Epithelial cell of proximal tubule (primary cell): ENCODE data around the gene UBE2N. TPM values are rescaled to one million over a fixed set of nuclear protein-coding genes. Genes with fewer than 3 reads are reported as not detected.

Source experiments
- DNase-seq: peaks from one replicate; pipeline ENCODE4 v3.0.0-alpha.2; 2011; ENCODE audit warnings: low read depth
- H3K4me3 ChIP-seq: 2 replicates; pipeline ENCODE4 v1.5.1; 2011; ENCODE audit warnings: low read depth, mild to moderate bottlenecking, low read length
- total RNA-seq: library from RNA; depleted of rRNA; stranded (reverse); fragments of >200 nt; gene quantifications from 2 replicates; pipeline ENCODE4 v1.2.3, GENCODE V29; 2015
- TF ChIP-seq, protein P1 (sequence below): conservative IDR thresholded peaks from 2 replicates; pipeline ENCODE4 v1.5.1; 2012; ENCODE audit warnings: low read depth, mild to moderate bottlenecking, low read length

Gene UBE2N
- total RNA-seq, 1 donor from 2014 or later, result 127 TPM

- no peak overlapping the region for H3K4me3 ChIP-seq
- TF ChIP-seq, protein P1, sequence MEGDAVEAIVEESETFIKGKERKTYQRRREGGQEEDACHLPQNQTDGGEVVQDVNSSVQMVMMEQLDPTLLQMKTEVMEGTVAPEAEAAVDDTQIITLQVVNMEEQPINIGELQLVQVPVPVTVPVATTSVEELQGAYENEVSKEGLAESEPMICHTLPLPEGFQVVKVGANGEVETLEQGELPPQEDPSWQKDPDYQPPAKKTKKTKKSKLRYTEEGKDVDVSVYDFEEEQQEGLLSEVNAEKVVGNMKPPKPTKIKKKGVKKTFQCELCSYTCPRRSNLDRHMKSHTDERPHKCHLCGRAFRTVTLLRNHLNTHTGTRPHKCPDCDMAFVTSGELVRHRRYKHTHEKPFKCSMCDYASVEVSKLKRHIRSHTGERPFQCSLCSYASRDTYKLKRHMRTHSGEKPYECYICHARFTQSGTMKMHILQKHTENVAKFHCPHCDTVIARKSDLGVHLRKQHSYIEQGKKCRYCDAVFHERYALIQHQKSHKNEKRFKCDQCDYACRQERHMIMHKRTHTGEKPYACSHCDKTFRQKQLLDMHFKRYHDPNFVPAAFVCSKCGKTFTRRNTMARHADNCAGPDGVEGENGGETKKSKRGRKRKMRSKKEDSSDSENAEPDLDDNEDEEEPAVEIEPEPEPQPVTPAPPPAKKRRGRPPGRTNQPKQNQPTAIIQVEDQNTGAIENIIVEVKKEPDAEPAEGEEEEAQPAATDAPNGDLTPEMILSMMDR, result no peak
- DNase-seq, result no peak
Observed at GRCh38 chr12:93358821-93359220, 82.9 kb downstream of the UBE2N start.

DNA sequence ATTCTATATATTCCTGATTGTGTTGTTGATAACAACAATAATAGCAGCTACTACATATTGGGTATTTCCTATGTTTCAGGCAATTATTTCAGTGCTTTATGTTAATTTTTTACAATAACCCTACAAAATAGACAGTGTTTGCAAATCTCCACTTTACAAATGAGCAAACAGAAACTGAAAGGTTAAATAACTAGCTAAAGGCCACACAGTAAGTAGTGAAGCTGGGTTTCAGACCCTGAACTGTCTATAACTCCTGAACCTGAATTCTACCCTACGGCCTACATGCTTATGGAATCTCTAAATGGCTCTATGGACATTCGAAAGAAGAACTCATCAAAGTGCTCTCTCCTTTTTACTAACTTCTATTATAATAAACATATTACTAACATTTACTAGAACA, 83.7 kb downstream of the UBE2N start:
- DNase-seq, result no peak
- no peak overlapping the region for H3K4me3 ChIP-seq
- TF ChIP-seq, protein P1, result no peak

DNA sequence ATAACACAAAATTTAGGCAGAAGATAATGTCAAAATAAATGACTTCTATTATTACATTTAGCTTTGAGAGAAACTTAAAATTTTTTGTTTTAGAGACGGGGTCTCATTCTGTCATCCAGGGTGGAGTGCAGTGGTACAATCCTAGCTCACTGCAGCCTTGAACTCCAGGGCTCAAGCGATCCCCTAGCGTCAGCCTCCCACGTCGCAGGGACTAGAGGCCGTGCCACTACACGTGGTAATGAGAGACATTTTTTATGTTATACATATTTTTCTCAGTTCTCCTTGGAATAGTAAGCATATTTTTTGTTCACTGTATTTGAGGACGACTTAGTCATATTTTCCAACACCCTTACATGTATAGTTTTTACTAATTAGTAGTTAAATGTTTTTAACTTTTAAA, 85.5 kb downstream of the UBE2N start:
- DNase-seq, result no peak
- no peak overlapping the region for H3K4me3 ChIP-seq
- TF ChIP-seq, protein P1, result no peak

Other genes with a start within 250 kb of the UBE2N start
- gene NUDT4, start 64.0 kb downstream of the UBE2N start, total RNA-seq, result 30.6 and 38.1 TPM in 2 replicates
- gene MRPL42, start 25.6 kb upstream of the UBE2N start, total RNA-seq, result 79.7 and 93.2 TPM in 2 replicates
- 16.1 and 18.2 TPM in 2 replicates for gene SOCS2, start 130.7 kb upstream of the UBE2N start, total RNA-seq
- gene CRADD, start 235.4 kb upstream of the UBE2N start, total RNA-seq, result 10.3 and 13.5 TPM in 2 replicates